Astrocyte (in vitro differentiated cells and primary cell): Measurements from ENCODE around the gene PLCH2. TPM values are rescaled to one million over a fixed set of nuclear protein-coding genes. Genes with fewer than 3 reads are reported as not detected.
"Not testable (repeated sequence)": the region's sequence is repeated elsewhere in the genome, so short reads cannot be mapped to it uniquely, and the experiment has no call there.

ENCODE experiments used
- DNase-seq: peaks from one replicate; pipeline ENCODE4 v3.0.0-alpha.2; 2010; ENCODE audit warnings: low read depth
- FAIRE-seq: peaks from 2 replicates; lab custom pipeline; 2011; peaks lifted over from hg19 to GRCh38; lab: Jason Lieb, UNC
- H2AFZ ChIP-seq: 2 replicates; pipeline ENCODE4 v1.6.0; 2012; ENCODE audit warnings: low read depth, low read length, inconsistent platforms
- H3K27ac ChIP-seq: 2 replicates; pipeline ENCODE4 v1.5.1; 2011; ENCODE audit warnings: low read depth, low read length, inconsistent platforms
- H3K27me3 ChIP-seq: 2 replicates; pipeline ENCODE4 v1.6.0; 2011; ENCODE audit warnings: low read length, inconsistent platforms; ENCODE audit not compliant: insufficient read depth
- H3K36me3 ChIP-seq: 2 replicates; pipeline ENCODE4 v1.5.1; 2011; ENCODE audit warnings: low read length, inconsistent platforms; ENCODE audit not compliant: insufficient read depth
- H3K4me1 ChIP-seq: 2 replicates; pipeline ENCODE4 v1.5.1; 2011; ENCODE audit warnings: low read length, inconsistent platforms; ENCODE audit not compliant: insufficient read depth
- H3K4me2 ChIP-seq: 2 replicates; pipeline ENCODE4 v1.6.0; 2012; ENCODE audit warnings: low read length, inconsistent platforms
- H3K4me3 ChIP-seq: 2 replicates; pipeline ENCODE4 v1.5.1; 2011; ENCODE audit warnings: low read depth, mild to moderate bottlenecking, low read length, inconsistent platforms; ENCODE audit not compliant: insufficient read depth
- H3K79me2 ChIP-seq: 2 replicates; pipeline ENCODE4 v1.6.0; 2012; ENCODE audit warnings: mild to moderate bottlenecking, low read length, inconsistent platforms; ENCODE audit not compliant: insufficient read depth
- H3K9ac ChIP-seq: 2 replicates; pipeline ENCODE4 v1.6.0; 2012; ENCODE audit warnings: mild to moderate bottlenecking, low read length, inconsistent platforms
- H3K9me3 ChIP-seq: 2 replicates; pipeline ENCODE4 v1.5.1; 2012; ENCODE audit warnings: low read depth, mild to moderate bottlenecking, low read length, inconsistent platforms; ENCODE audit not compliant: insufficient read depth
- H4K20me1 ChIP-seq: 2 replicates; pipeline ENCODE4 v1.6.0; 2012; ENCODE audit warnings: low read length, inconsistent platforms; ENCODE audit not compliant: insufficient read depth
- H3K27ac Mint-ChIP-seq: one replicate; pipeline ENCODE4 v1.8.0; 2021; ENCODE audit warnings: mild to moderate bottlenecking, mixed read lengths; ENCODE audit not compliant: unreplicated experiment
- H3K27me3 Mint-ChIP-seq: one replicate; pipeline ENCODE4 v1.8.0; 2021; ENCODE audit warnings: low read depth, mixed read lengths; ENCODE audit not compliant: unreplicated experiment
- H3K36me3 Mint-ChIP-seq: one replicate; pipeline ENCODE4 v1.8.0; 2021; ENCODE audit warnings: low read depth, mixed read lengths; ENCODE audit not compliant: unreplicated experiment
- H3K4me1 Mint-ChIP-seq: one replicate; pipeline ENCODE4 v1.8.0; 2021; ENCODE audit warnings: low read depth, mixed read lengths; ENCODE audit not compliant: unreplicated experiment
- H3K4me3 Mint-ChIP-seq: one replicate; pipeline ENCODE4 v1.8.0; 2021; ENCODE audit warnings: mild to moderate bottlenecking, moderate library complexity, mixed read lengths; ENCODE audit not compliant: unreplicated experiment
- H3K9me3 Mint-ChIP-seq: one replicate; pipeline ENCODE4 v1.8.0; 2021; ENCODE audit warnings: mild to moderate bottlenecking, mixed read lengths; ENCODE audit not compliant: unreplicated experiment
- EZH2 ChIP-seq: IDR thresholded peaks from 2 replicates; pipeline ENCODE4 v1.6.1; 2012; ENCODE audit warnings: mild to moderate bottlenecking, low read length, inconsistent platforms; ENCODE audit not compliant: insufficient read depth
- total RNA-seq: library from RNA; stranded (reverse); gene quantifications from 2 replicates; pipeline ENCODE4 v1.2.1, GENCODE V29; 2021
- TF ChIP-seq, protein P1 (sequence below): IDR thresholded peaks from 2 replicates; pipeline ENCODE4 v1.5.1; 2011; ENCODE audit warnings: low read depth, mild to moderate bottlenecking, inconsistent platforms, low read length, moderate library complexity; ENCODE audit not compliant: insufficient read depth

Gene PLCH2
- total RNA-seq, 1 donor from 2014 or later: 2.0 TPM

DNA sequence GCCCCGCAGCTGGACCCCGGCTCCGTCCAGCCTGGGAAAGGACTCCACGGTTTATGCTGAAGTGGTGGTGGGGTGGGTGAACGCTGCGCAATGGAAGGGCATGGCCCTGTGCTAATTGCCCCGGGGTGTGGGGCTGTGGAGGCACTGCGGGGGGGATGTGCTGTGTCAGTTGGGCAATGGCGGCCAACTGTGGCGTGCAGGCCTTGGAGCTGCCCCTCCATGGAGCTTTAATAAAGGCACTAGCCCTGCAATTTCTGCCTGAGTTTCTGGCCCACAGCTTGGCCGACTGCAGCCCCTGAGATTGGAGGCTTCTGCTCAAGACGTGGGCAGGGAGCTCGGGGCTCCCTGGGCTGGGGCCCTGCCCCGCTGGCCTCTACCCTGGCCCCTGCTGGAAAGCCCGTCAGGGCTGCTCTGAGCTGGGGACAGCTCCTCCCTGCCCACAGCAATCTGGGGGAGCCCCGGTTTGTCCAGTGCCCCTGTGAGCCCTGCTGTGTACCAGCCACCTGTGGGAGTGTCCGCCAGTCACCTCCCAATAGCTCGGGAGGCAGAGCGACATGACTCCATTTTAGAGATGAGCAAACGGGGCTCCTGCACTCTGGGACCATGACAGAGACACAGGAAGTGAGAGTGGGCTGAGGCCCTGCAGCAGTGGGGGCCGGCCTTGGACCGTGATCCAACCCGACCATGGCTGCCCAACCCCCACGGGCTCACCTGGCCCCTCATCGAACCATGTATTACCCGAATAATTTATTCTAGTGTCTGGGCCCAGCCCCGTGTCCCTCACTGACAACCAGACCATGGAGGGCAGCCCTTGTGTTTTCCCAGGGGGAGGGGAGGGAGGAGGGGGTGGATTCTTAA is 71.3 kb downstream of the PLCH2 start:
- peak overlapping the region; percentile 76 for H3K4me3 Mint-ChIP-seq
- no peaks in the 10 kb centered on the region for H3K4me1 Mint-ChIP-seq
- TF ChIP-seq EZH2: no peak
- TF ChIP-seq, protein P1, sequence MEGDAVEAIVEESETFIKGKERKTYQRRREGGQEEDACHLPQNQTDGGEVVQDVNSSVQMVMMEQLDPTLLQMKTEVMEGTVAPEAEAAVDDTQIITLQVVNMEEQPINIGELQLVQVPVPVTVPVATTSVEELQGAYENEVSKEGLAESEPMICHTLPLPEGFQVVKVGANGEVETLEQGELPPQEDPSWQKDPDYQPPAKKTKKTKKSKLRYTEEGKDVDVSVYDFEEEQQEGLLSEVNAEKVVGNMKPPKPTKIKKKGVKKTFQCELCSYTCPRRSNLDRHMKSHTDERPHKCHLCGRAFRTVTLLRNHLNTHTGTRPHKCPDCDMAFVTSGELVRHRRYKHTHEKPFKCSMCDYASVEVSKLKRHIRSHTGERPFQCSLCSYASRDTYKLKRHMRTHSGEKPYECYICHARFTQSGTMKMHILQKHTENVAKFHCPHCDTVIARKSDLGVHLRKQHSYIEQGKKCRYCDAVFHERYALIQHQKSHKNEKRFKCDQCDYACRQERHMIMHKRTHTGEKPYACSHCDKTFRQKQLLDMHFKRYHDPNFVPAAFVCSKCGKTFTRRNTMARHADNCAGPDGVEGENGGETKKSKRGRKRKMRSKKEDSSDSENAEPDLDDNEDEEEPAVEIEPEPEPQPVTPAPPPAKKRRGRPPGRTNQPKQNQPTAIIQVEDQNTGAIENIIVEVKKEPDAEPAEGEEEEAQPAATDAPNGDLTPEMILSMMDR: no peak
- H3K9me3 Mint-ChIP-seq: no peaks in the 10 kb centered on the region
- FAIRE-seq (no peak), DNase-seq (no peak)
- Histone ChIP-seq H3K9me3 (no peaks in the 10 kb centered on the region), H3K4me1 (peaks cover 35% of the 10 kb centered on the region), H3K4me3 (no peak overlapping the region), H4K20me1 (no peaks in the 10 kb centered on the region), H3K27me3 (no peaks in the 10 kb centered on the region), H3K27ac (no peak overlapping the region), H3K79me2 (no peaks in the 10 kb centered on the region), H3K9ac (peak overlapping the region; percentile 62), H3K36me3 (no peaks in the 10 kb centered on the region), H2AFZ (peak overlapping the region; percentile 61), H3K4me2 (peak overlapping the region; percentile 85)
- peaks cover 6% of the 10 kb centered on the region for H3K27me3 Mint-ChIP-seq
- no peaks in the 10 kb centered on the region for H3K36me3 Mint-ChIP-seq
- H3K27ac Mint-ChIP-seq: no peak overlapping the region

DNA sequence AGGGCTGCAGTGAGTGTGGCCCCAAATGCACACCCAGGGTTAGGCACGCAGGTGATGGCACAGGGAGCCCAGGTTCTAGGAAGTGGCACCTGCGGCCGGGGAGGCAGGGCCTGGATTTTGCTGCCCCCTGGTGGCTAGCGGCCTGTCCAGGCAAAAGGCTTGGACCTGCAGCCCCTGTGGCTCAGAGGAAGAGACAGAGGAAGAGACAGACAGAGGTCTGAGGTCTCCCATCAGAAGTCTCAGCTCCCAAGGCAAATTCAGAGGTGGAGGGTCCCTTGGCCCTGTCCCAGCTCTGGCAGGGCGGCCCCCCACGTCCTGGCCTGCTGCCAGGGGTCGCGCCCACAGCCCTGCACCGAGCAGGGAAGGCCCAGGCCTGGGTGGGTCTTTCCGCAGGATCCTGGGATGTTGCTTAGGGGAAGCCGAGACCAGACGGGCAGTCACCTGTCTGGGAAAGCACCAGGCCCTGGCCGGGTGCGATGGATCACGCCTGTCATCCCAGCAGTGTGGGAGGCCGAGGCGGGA is 72.0 kb downstream of the PLCH2 start:
- Histone ChIP-seq H3K36me3 (no peaks in the 10 kb centered on the region), H3K79me2 (no peaks in the 10 kb centered on the region), H3K4me2 (peak overlapping the region; percentile 85), H3K9ac (peak overlapping the region; percentile 34), H3K27me3 (no peaks in the 10 kb centered on the region), H3K9me3 (no peaks in the 10 kb centered on the region), H2AFZ (peak overlapping the region; percentile 35), H3K4me1 (peaks cover 35% of the 10 kb centered on the region), H3K4me3 (no peak overlapping the region), H3K27ac (no peak overlapping the region), H4K20me1 (no peaks in the 10 kb centered on the region)
- FAIRE-seq (no peak), DNase-seq (peak; percentile 25)
- TF ChIP-seq, protein P1: peak; percentile 71
- TF ChIP-seq EZH2: no peak
- no peaks in the 10 kb centered on the region for H3K9me3 Mint-ChIP-seq
- H3K27me3 Mint-ChIP-seq: peaks cover 6% of the 10 kb centered on the region
- H3K4me3 Mint-ChIP-seq: no peak overlapping the region
- H3K27ac Mint-ChIP-seq: no peak overlapping the region
- no peaks in the 10 kb centered on the region for H3K4me1 Mint-ChIP-seq
- H3K36me3 Mint-ChIP-seq: no peaks in the 10 kb centered on the region

DNA sequence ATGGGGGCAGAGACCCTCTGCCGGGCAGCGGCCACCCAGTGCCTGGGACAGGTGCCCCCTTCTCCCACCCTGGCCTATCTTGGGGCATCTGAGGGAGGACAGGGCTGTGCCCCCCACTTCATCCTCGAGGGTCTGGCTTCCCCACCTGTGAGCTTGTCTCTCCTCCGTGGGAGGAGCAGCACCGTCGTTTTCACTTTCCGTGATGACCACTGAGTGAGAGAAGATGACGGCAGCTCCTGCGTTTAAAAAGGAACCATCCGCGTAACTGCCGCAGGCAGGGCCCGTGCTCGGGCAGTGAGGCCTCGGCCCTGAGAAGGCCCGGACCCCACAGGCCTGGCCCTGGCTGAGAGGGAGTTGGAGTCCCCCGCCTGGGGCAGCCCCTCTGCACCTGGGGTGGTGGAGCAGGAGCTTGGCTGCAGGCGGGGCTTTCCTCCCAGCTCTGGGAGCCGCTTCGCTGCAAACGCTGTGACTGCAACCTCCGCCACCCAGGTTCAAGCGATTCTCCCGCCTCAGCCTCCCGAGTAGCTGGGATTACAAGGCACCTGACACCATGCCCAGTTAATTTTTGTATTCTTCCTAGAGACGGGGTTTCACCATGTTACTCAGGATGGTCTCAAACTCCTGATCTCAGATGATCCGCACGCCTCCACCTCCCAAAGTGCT is 73.4 kb downstream of the PLCH2 start:
- H2AFZ ChIP-seq, H3K79me2 ChIP-seq, H3K4me3 Mint-ChIP-seq, DNase-seq, H3K27me3 ChIP-seq, H4K20me1 ChIP-seq, H3K4me1 Mint-ChIP-seq, H3K9me3 Mint-ChIP-seq, H3K27ac ChIP-seq, H3K36me3 ChIP-seq, H3K4me2 ChIP-seq, H3K36me3 Mint-ChIP-seq, H3K27ac Mint-ChIP-seq, H3K4me3 ChIP-seq, H3K9ac ChIP-seq, FAIRE-seq, H3K9me3 ChIP-seq: not testable (repeated sequence)
- H3K27me3 Mint-ChIP-seq: peaks cover 11% of the 10 kb centered on the region
- peaks cover 26% of the 10 kb centered on the region for H3K4me1 ChIP-seq

DNA sequence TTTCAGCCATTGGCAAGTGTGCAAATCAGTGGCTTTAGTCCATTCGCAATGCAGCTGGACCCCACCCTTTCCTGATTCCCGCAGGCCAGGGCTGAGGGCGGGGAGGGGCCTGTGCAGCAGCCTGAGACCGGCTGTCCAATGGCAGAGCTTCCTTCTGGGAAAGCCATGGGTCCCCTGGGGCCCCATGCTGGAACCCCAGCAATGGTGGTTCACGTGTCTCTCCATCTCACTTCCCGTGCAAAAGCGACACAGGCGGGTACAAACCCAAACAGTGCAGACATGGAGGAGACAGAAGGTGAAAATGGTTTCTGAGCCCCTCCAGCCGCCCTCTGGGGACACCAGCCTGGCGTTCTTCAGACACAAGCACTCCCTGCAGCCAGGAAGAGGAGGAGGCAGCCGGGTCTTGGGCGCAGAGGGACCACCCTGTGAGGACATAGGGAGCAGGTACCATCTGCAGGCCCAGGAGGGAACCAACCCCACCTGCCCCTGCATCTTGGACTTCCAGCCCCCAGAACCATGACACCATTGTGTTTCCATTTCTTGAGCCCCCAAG is 74.3 kb downstream of the PLCH2 start:
- H3K27ac Mint-ChIP-seq, H3K36me3 ChIP-seq, H3K4me3 ChIP-seq, H3K4me3 Mint-ChIP-seq, H3K9me3 Mint-ChIP-seq, DNase-seq, H3K9ac ChIP-seq, H3K79me2 ChIP-seq, H3K36me3 Mint-ChIP-seq, H3K27me3 ChIP-seq, H3K27ac ChIP-seq, H3K4me2 ChIP-seq, H3K4me1 Mint-ChIP-seq, H2AFZ ChIP-seq, H3K9me3 ChIP-seq, H4K20me1 ChIP-seq, FAIRE-seq: not testable (repeated sequence)
- peaks cover 11% of the 10 kb centered on the region for H3K27me3 Mint-ChIP-seq
- H3K4me1 ChIP-seq: peaks cover 26% of the 10 kb centered on the region
